ENCODE data around the gene ZIC5.

Gene ZIC5

GRCh38 chr13:99971576-99972189, at the start of gene ZIC5:
Gene ZIC5 (minus strand): TSS chr13:99971767. CDS start chr13:99971603, 164 bp downstream.
- no peak for DNase-seq (ENCODE audit: low read depth in 4 of 4, low spot score in 1 of 4)

GRCh38 chr13:100019780-100020356, 48.3 kb upstream of the ZIC5 start:
- DNase-seq (ENCODE audit: low read depth in 4 of 4, low spot score in 1 of 4) = no peak

- no peak for DNase-seq (ENCODE audit: low read depth in 4 of 4, low spot score in 1 of 4)
Observed at GRCh38 chr13:100014621-100015020, 43.1 kb upstream of the ZIC5 start.

- DNase-seq (ENCODE audit: low read depth in 4 of 4, low spot score in 1 of 4) = no peak
Observed at GRCh38 chr13:99998261-99998660, 26.7 kb upstream of the ZIC5 start.

- DNase-seq (ENCODE audit: low read depth in 4 of 4, low spot score in 1 of 4) = no peak
Observed at GRCh38 chr13:99997702-99998214, 26.2 kb upstream of the ZIC5 start.

GRCh38 chr13:99996381-99996973, 24.9 kb upstream of the ZIC5 start:
- DNase-seq (ENCODE audit: low read depth in 4 of 4, low spot score in 1 of 4) = no peak

DNA sequence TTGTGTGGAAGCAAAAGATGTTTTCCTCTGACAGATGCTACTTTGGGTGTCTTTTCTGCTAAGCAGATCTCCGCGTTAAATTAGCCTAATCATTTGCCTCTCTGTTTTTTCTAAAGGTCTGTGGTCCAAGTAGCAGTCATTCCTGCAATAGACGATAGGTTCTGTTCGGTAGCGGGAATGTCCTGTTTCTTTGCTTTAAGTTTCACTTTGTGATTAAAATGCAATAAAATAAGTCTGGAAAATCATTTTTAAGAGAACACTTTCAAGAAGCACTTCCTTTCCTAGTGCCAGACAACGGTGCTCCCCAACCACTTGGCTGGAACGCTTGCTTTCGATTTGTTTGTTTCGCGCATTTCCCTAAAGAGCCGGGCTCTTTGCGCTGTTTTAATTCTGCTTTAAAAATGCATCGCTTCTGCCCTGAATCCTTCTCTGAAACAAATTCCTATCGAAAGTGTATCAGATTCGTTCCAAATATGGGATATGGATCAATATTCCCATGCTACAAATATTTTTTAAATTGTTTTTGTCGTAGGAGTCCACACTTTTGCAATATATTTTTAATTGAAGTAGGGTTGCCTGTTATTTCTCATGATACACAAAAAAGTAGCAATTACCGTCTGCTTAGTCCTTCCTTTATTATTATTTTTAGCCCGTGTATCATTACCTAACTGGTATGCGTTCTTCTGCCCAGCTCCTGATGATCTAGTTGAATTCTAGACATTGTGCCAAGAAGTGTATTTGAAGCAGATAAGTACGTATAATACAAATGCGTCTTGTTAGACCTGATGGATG, 24.2 kb upstream of the ZIC5 start:
- DNase-seq (ENCODE audit: low read depth in 4 of 4, low spot score in 1 of 4) = no peak

- DNase-seq (ENCODE audit: low read depth in 4 of 4, low spot score in 1 of 4) = no peak
Observed at GRCh38 chr13:99995104-99995588, 23.6 kb upstream of the ZIC5 start.

DNA sequence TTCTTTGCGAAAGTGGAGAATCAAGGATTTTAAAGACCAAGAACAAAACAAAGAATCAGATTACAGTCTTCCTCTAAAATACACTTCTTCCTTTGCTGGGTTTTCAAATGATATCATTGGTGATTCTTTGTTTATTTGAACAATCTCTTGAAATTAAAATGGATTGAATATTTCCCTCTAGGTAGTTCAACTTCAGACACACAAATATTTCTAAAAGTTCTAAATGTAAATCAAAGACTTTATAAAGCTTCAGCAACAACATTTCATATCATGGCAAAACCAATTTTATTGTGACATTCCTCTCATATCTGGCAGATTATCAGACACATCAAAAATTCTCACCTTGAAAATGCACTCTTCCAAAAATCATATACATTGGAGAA, 23.1 kb upstream of the ZIC5 start:
- DNase-seq (ENCODE audit: low read depth in 4 of 4, low spot score in 1 of 4) = no peak

GRCh38 chr13:99993660-99994637, 22.4 kb upstream of the ZIC5 start:
- DNase-seq (ENCODE audit: low read depth in 4 of 4, low spot score in 1 of 4) = no peak

DNA sequence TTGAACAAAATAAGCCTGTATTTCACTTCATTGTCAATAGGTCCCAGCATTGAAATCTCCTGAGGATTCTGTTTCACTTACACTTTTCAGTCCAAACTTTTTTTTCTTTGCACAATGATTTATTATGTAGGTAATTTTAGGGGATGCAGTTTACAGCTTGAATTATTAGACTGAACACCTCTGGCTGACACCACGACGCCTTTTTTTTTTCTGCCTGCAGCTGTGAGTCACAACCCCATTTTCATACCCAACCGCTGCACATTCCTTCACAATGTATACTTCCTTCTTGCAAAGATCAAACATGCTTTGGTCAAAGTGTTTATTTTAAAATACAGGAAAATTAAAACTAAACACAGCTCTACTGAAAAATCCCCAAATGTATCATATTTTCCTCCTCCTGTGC, 21.4 kb upstream of the ZIC5 start:
- DNase-seq (ENCODE audit: low read depth in 4 of 4, low spot score in 1 of 4) = no peak

- DNase-seq (ENCODE audit: low read depth in 4 of 4, low spot score in 1 of 4) = no peak
Observed at GRCh38 chr13:99991828-99992775, 20.5 kb upstream of the ZIC5 start.

- no peak for DNase-seq (ENCODE audit: low read depth in 4 of 4, low spot score in 1 of 4)
Observed at GRCh38 chr13:99991013-99991827, 19.7 kb upstream of the ZIC5 start.

GRCh38 chr13:99990126-99990977, 18.8 kb upstream of the ZIC5 start:
- no peak for DNase-seq (ENCODE audit: low read depth in 4 of 4, low spot score in 1 of 4)

DNA sequence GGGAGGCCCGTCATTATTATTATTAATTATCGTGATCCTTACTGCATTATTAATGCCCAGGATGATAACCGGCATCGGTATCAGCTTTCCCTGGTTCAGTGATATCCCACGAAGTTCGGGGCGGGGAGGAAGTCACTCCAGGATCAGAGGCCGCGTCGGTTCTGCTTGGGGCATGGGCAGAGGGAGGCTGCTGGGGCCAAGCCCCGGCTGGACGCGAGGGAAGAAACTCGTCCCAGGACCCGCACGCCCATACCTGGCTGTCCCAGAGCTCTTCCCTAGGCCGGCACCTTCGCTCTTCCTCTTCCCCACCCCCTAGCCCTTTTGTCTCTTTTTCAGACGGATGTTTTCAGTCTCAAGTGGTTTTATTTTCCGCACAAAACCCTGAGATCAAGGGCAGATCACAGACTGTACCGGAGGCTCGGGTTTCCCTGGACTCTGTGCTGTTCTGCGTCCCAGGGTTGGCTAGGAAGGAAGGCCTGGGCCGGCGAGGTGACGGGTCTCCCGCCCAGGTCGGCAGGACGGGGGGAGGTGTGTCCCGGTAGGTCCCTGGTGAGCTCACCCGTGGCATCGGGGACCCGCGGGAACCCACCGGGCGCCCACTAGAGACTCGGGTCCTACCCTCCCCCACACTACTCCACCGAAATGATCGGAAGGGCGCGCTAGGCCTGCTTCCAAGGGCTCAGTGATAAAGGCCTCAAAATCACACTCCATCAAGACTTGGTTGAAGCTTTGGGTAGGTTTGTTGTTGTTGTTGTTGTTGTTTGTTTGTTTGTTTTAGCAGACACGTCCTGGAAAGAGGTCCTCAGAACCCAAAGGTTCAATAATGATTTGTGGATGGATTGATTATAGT, 17.9 kb upstream of the ZIC5 start:
- DNase-seq (ENCODE audit: low read depth in 4 of 4, low spot score in 1 of 4) = no peak

DNA sequence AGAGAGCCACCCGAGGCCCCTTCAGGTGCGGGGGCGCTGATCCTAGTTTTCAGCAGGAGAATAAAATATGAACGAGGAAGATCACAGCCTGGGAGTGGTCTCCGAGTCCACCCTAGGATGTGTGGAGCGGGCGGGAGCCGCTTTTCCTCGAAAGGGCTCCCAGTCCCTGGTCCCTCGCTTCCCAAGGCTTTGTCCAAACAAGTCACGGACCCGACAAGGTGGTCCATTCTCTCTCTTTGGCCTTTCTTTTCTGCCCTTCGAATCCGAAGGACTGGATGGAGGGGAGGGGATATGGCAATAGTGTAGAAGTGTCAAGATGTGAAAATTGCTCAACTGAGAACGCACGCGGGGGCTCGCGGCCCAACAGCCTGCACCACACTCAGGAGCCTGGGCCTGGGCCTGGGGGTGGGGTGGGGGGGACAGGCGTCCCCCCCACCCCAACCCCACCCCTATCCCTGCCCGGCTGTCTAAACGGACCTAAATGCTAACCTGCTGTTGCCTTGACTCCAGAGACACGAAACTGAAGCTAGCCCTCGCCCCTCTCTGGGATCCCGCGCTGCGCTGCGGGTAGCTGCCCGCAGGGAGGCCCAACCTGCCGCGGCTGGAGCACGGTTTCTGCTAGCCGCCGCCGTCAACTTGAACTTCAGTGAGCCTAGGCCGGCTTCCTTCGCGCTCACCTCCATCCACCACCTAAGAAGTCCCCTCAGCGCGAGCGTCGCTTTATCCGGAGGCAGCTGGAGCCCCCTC, 17.1 kb upstream of the ZIC5 start:
- no peak for DNase-seq (ENCODE audit: low read depth in 4 of 4, low spot score in 1 of 4)
